ENCODE data around the gene BTBD16.

BTBD16 gene

GRCh38 chr10:122323941-122324675 is 53.0 kb downstream of the BTBD16 start:
- peak; percentile 15 for DNase-seq

GRCh38 chr10:122325235-122325634 is 54.1 kb downstream of the BTBD16 start:
- DNase-seq = no peak

GRCh38 chr10:122326385-122326784 is 55.3 kb downstream of the BTBD16 start:
- no peak for DNase-seq

GRCh38 chr10:122326806-122327205 is 55.7 kb downstream of the BTBD16 start:
- DNase-seq = no peak

- DNase-seq = no peak
These were observed 56.4 kb downstream of the BTBD16 start for GRCh38 chr10:122327237-122328206.

- no peak for DNase-seq
These were observed 57.6 kb downstream of the BTBD16 start for GRCh38 chr10:122328676-122329075.

- DNase-seq = no peak
These were observed 58.3 kb downstream of the BTBD16 start for GRCh38 chr10:122329416-122329815.

- DNase-seq = no peak
These were observed 60.0 kb downstream of the BTBD16 start for GRCh38 chr10:122331100-122331499.

GRCh38 chr10:122331615-122332446 is 60.7 kb downstream of the BTBD16 start:
- DNase-seq = no peak

GRCh38 chr10:122333037-122333436 is 61.9 kb downstream of the BTBD16 start:
- DNase-seq = no peak

- DNase-seq = no peak
These were observed 65.2 kb downstream of the BTBD16 start for GRCh38 chr10:122336332-122336731.

- DNase-seq = no peak
These were observed 65.9 kb downstream of the BTBD16 start for GRCh38 chr10:122336961-122337360.

- DNase-seq = no peak
These were observed 67.7 kb downstream of the BTBD16 start for GRCh38 chr10:122338609-122339441.

GRCh38 chr10:122341141-122341810 is 70.2 kb downstream of the BTBD16 start:
- DNase-seq = peak; percentile 39

GRCh38 chr10:122342293-122343134 is 71.4 kb downstream of the BTBD16 start:
- DNase-seq = peak; percentile 46

GRCh38 chr10:122343135-122343800 is 72.2 kb downstream of the BTBD16 start:
- DNase-seq = no peak

- no peak for DNase-seq
These were observed 72.8 kb downstream of the BTBD16 start for GRCh38 chr10:122343936-122344335.

GRCh38 chr10:122344741-122345258 is 73.7 kb downstream of the BTBD16 start:
- no peak for DNase-seq

GRCh38 chr10:122346326-122346950 is 75.3 kb downstream of the BTBD16 start:
- DNase-seq = no peak

All from fibroblast of skin of right quadriceps (primary cell).